ENCODE results near the gene LRMDA. TPM values are rescaled to one million over a fixed set of nuclear protein-coding genes. Genes with fewer than 3 reads are reported as not detected.

Gene LRMDA
- total and polyA plus RNA-seq, 10 of the 15 experiments (the other 5 are each of a cell fraction or from before 2014, with no cell fraction given), result 0.07 to 0.54 (median 0.29) TPM; not detected in 4

GRCh38 chr10:76286536-76286935 lies 855.1 kb downstream of the LRMDA start:
- intact Hi-C loops (cut with micrococcal nuclease; ENCODE audit: unreplicated experiment) (no loop called here), in situ Hi-C loops (cut with MboI) (no loop called here)
- H4K20me1 ChIP-seq (ENCODE audit: control insufficient read depth, insufficient read depth), result no peaks in the 10 kb centered on the region
- no peaks in the 10 kb centered on the region for H3K79me2 ChIP-seq (ENCODE audit: control insufficient read depth, insufficient read depth, low read length)
- ChIA-PET RAD21 (ENCODE audit: unreplicated experiment) (no interaction called here), POLR2A (no interaction called here), SMC1A (ENCODE audit: uncharacterized antibody, unreplicated experiment) (no interaction called here), CTCF (no interaction called here)
- ATAC-seq (no peak), DNase-seq (ENCODE audit: low read depth, low spot score) (no peak), FAIRE-seq (no peak)
- no peak overlapping the region for H3K4me2 ChIP-seq (ENCODE audit: control insufficient read depth, insufficient read depth)
- H3K9ac ChIP-seq (ENCODE audit: control insufficient read depth, insufficient read depth, low read length), result no peak overlapping the region
- no peaks in the 10 kb centered on the region for H3K4me1 ChIP-seq (ENCODE audit: control insufficient read depth, insufficient read depth, low read length)
- TF ChIP-seq MYC (IDR thresholded peaks at IDR 0.05; ENCODE audit: insufficient read depth, insufficient read length, insufficient replicate concordance, low read length, severe bottlenecking) (no peak), NFYA (IDR thresholded peaks at IDR 0.05; ENCODE audit: borderline replicate concordance, low read depth, low read length) (no peak), FOS (IDR thresholded peaks at IDR 0.05; ENCODE audit: borderline replicate concordance, extremely low read depth, insufficient read length) (no peak), E4F1 (IDR thresholded peaks at IDR 0.05; ENCODE audit: borderline replicate concordance, partially characterized antibody) (no peak), JUND (IDR thresholded peaks at IDR 0.05; ENCODE audit: low read depth, low read length) (no peak), SRF (IDR thresholded peaks at IDR 0.05; ENCODE audit: low read depth in 2 of 2, low read length in 2 of 2) (no peak)
- no peaks in the 10 kb centered on the region for H3K9me3 ChIP-seq (replicated peaks; ENCODE audit: control insufficient read depth, insufficient read depth, low read length)
- H3K4me3 ChIP-seq, result no peak overlapping the region
- H3K27ac ChIP-seq (ENCODE audit: control insufficient read depth, insufficient read depth), result no peak overlapping the region
- 32% methylated on average over 1 of the region's 1 CpG for WGBS (ENCODE audit: insufficient coverage, insufficient replicate concordance, low lambda C conversion rate, missing lambda C conversion rate)
- no peaks in the 10 kb centered on the region for H3K27me3 ChIP-seq (replicated peaks in 1 of 2; ENCODE audit: control insufficient read depth in 2 of 2, insufficient read depth in 2 of 2, low read length in 1 of 2)
- no peak overlapping the region for H2AFZ ChIP-seq (ENCODE audit: control insufficient read depth, low read depth, low read length)
- H3K36me3 ChIP-seq (ENCODE audit: control insufficient read depth in 2 of 2, insufficient read depth in 2 of 2, low read length in 1 of 2), result no peaks in the 10 kb centered on the region
- no TSS peak for BruUV-seq (replicated peaks)

Measured in GM12878 (cell line).